ENCODE results near the gene KCNK3. TPM values are rescaled to one million over a fixed set of nuclear protein-coding genes. Genes with fewer than 3 reads are reported as not detected.
A peak's percentile ranks its signal among the peaks of the same experiment; 100 is the strongest.

The KCNK3 gene
- total and polyA plus RNA-seq, 2 of the 13 experiments (the other 11 are each of a cell fraction or from before 2014, with no cell fraction given): not detected

- Histone ChIP-seq H3K4me2 (ENCODE audit: low read depth, low read length) (no peak overlapping the region), H3K27me3 (ENCODE audit: control insufficient read depth in 1 of 2, insufficient read depth in 2 of 2, low read length in 2 of 2) (peaks cover 18 to 61% of the 10 kb centered on the region in 2 experiments; a peak in 4 of 5 replicates), H3K9me3 (ENCODE audit: low read length) (no peaks in the 10 kb centered on the region), H3K4me3 (replicated peaks in 1 of 3; ENCODE audit: insufficient read depth in 1 of 3, low read depth in 2 of 3, low read length in 3 of 3) (no peak overlapping the region), H3K79me2 (ENCODE audit: insufficient read depth, low read length) (no peaks in the 10 kb centered on the region), H4K20me1 (ENCODE audit: insufficient read depth, low read length) (no peaks in the 10 kb centered on the region), H3K9ac (ENCODE audit: insufficient read depth, low read depth, low read length) (no peak overlapping the region), H3K27ac (ENCODE audit: extremely low read length, insufficient read depth, low read length) (no peak overlapping the region), H2AFZ (ENCODE audit: low read length) (no peak overlapping the region), H3K4me1 (ENCODE audit: insufficient read depth, low read length) (0 out of 2 replicates have a peak, but pooled peaks cover 5% of the 10 kb centered on the region), H3K36me3 (replicated peaks in 1 of 2; ENCODE audit: control insufficient read depth in 1 of 2, insufficient read depth in 2 of 2, low read length in 2 of 2) (no peaks in the 10 kb centered on the region)
- peak; percentile 65 for TF ChIP-seq ZNF629 (CRISPR knock-in tag; conservative IDR thresholded peaks at IDR 0.05)
- no peak for TF ChIP-seq KDM2A (CRISPR knock-in tag; IDR thresholded peaks at IDR 0.05; ENCODE audit: borderline replicate concordance, low read depth)
- no peak for DNase-seq (ENCODE audit: low spot score)
- ATAC-seq: no peak
- ChIA-PET POLR2A (no interaction called here), CTCF (ENCODE audit: low intra/inter-chr PET ratio, low total read pairs) (no interaction called here)
- WGBS (ENCODE audit: low lambda C conversion rate): 16% methylated on average over 11 of the region's 11 CpGs
- in situ Hi-C loops (cut with HindIII; ENCODE audit: extremely low pct_ligation_motif_present, low pct_unique_long_range_greater_than_20kb): no loop called here
- intact Hi-C loops (cut with micrococcal nuclease; ENCODE audit: unreplicated experiment): no loop called here
- no TSS peak for BruUV-seq (replicated peaks)
- no peak for FAIRE-seq
These were observed 20.3 kb upstream of the KCNK3 start for GRCh38 chr2:26672112-26672817.

- ChIA-PET CTCF (ENCODE audit: low intra/inter-chr PET ratio, low total read pairs) (no interaction called here), POLR2A (no interaction called here)
- H3K27me3 ChIP-seq (ENCODE audit: control insufficient read depth in 1 of 2, insufficient read depth in 2 of 2, low read length in 2 of 2): peaks cover 19 to 68% of the 10 kb centered on the region in 2 experiments
- no peak for TF ChIP-seq ZNF720 (CRISPR knock-in tag; IDR thresholded peaks at IDR 0.05)
- no peak for TF ChIP-seq ZNF143 (CRISPR knock-in tag; IDR thresholded peaks at IDR 0.05)
- peak; percentile 96 for TF ChIP-seq MNT (IDR thresholded peaks at IDR 0.05)
- no peak for TF ChIP-seq TSC22D2 (CRISPR knock-in tag; IDR thresholded peaks at IDR 0.05; ENCODE audit: borderline replicate concordance)
- H3K9ac ChIP-seq (ENCODE audit: insufficient read depth, low read depth, low read length): no peak overlapping the region
- H3K79me2 ChIP-seq (ENCODE audit: insufficient read depth, low read length): no peaks in the 10 kb centered on the region
- ATAC-seq: no peak
- no peaks in the 10 kb centered on the region for H4K20me1 ChIP-seq (ENCODE audit: insufficient read depth, low read length)
- in situ Hi-C loops (cut with HindIII; ENCODE audit: extremely low pct_ligation_motif_present, low pct_unique_long_range_greater_than_20kb): no loop called here
- intact Hi-C loops (cut with micrococcal nuclease; ENCODE audit: unreplicated experiment): no loop called here
- 0 out of 2 replicates have a peak, but pooled peaks cover 5% of the 10 kb centered on the region for H3K4me1 ChIP-seq (ENCODE audit: insufficient read depth, low read length)
- no peak for DNase-seq (ENCODE audit: low spot score)
- H3K27ac ChIP-seq (ENCODE audit: extremely low read length, insufficient read depth, low read length): no peak overlapping the region
- H3K36me3 ChIP-seq (replicated peaks in 1 of 2; ENCODE audit: control insufficient read depth in 1 of 2, insufficient read depth in 2 of 2, low read length in 2 of 2): no peaks in the 10 kb centered on the region
- no peaks in the 10 kb centered on the region for H3K9me3 ChIP-seq (ENCODE audit: low read length)
- no TSS peak for BruUV-seq (replicated peaks)
- no peak for FAIRE-seq
- H3K4me3 ChIP-seq (replicated peaks in 1 of 3; ENCODE audit: insufficient read depth in 1 of 3, low read depth in 2 of 3, low read length in 3 of 3): no peak overlapping the region
- no peak overlapping the region for H2AFZ ChIP-seq (ENCODE audit: low read length)
- WGBS (ENCODE audit: low lambda C conversion rate): 33% methylated on average over 9 of the region's 9 CpGs
- H3K4me2 ChIP-seq (ENCODE audit: low read depth, low read length): no peak overlapping the region
These were observed 19.6 kb upstream of the KCNK3 start for GRCh38 chr2:26672818-26673393.

Data from HepG2 (cell line).